Measurements from ENCODE around the gene ABHD5.

GRCh38 chr3:43644443-43644842 lies 46.3 kb upstream of the ABHD5 start:
- TF ChIP-seq, protein P1, sequence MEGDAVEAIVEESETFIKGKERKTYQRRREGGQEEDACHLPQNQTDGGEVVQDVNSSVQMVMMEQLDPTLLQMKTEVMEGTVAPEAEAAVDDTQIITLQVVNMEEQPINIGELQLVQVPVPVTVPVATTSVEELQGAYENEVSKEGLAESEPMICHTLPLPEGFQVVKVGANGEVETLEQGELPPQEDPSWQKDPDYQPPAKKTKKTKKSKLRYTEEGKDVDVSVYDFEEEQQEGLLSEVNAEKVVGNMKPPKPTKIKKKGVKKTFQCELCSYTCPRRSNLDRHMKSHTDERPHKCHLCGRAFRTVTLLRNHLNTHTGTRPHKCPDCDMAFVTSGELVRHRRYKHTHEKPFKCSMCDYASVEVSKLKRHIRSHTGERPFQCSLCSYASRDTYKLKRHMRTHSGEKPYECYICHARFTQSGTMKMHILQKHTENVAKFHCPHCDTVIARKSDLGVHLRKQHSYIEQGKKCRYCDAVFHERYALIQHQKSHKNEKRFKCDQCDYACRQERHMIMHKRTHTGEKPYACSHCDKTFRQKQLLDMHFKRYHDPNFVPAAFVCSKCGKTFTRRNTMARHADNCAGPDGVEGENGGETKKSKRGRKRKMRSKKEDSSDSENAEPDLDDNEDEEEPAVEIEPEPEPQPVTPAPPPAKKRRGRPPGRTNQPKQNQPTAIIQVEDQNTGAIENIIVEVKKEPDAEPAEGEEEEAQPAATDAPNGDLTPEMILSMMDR (IDR thresholded peaks at IDR 0.05): no peak
- TF ChIP-seq POLR2A (IDR thresholded peaks at IDR 0.05): no peak
